SJSA1 (cell line): ENCODE measurements around the gene CEP164. TPM values are rescaled to one million over a fixed set of nuclear protein-coding genes. Genes with fewer than 3 reads are reported as not detected.
"Not testable (repeated sequence)": the region's sequence is repeated elsewhere in the genome, so short reads cannot be mapped to it uniquely, and the experiment has no call there.

Experiments used
- DNase-seq, 2 experiments: peaks; one replicate each; pipeline ENCODE4 v3.0.0-alpha.2; 2015 to 2020; ENCODE audit warnings: low spot score in 2 of 2, low read depth in 1 of 2
- H3K27ac ChIP-seq: fragments of 250-450 bp; sonication (Bioruptor Pico); 2 replicates; pipeline ENCODE4 v1.5.1; 2020; ENCODE audit warnings: mild to moderate bottlenecking, moderate library complexity
- H3K27me3 ChIP-seq: fragments of 250-450 bp; sonication (Bioruptor Pico); replicated peaks from 2 replicates; pipeline ENCODE4 v1.5.1; 2020; ENCODE audit warnings: mild to moderate bottlenecking, moderate library complexity
- H3K36me3 ChIP-seq: fragments of 250-450 bp; sonication (Bioruptor Pico); 2 replicates; pipeline ENCODE4 v1.5.1; 2020; ENCODE audit warnings: mild to moderate bottlenecking
- H3K4me1 ChIP-seq: fragments of 250-450 bp; sonication (Bioruptor Pico); replicated peaks from 2 replicates; pipeline ENCODE4 v1.6.1; 2021; ENCODE audit warnings: mild to moderate bottlenecking
- H3K4me3 ChIP-seq: fragments of 250-450 bp; sonication (Bioruptor Pico); 2 replicates; pipeline ENCODE4 v1.5.1; 2020; ENCODE audit warnings: mild to moderate bottlenecking
- H3K9me3 ChIP-seq: fragments of 250-450 bp; sonication (Bioruptor Pico); replicated peaks from 2 replicates; pipeline ENCODE4 v1.5.1; 2020; ENCODE audit warnings: mild to moderate bottlenecking
- total RNA-seq: library from RNA; depleted of rRNA; stranded (reverse); fragments of >200 nt; shearing (Covaris generic); gene quantifications from 2 replicates; pipeline ENCODE4 v1.2.3, GENCODE V29; 2014

Gene CEP164
- total RNA-seq, 1 experiment from 2014 or later, result 24.8 TPM

- Histone ChIP-seq H3K36me3 (no peaks in the 10 kb centered on the region), H3K27me3 (no peaks in the 10 kb centered on the region), H3K4me3 (no peak overlapping the region), H3K27ac (no peak overlapping the region), H3K9me3 (no peaks in the 10 kb centered on the region), H3K4me1 (no peaks in the 10 kb centered on the region)
- no peak for DNase-seq
Measured at GRCh38 chr11:117384045-117384444, 56.4 kb downstream of the CEP164 start.

GRCh38 chr11:117385471-117385870 is 57.8 kb downstream of the CEP164 start:
- Histone ChIP-seq H3K27me3 (no peaks in the 10 kb centered on the region), H3K4me1 (peaks cover 4% of the 10 kb centered on the region; the same call in 1 of the 2 replicates), H3K36me3 (no peaks in the 10 kb centered on the region), H3K4me3 (no peak overlapping the region), H3K9me3 (no peaks in the 10 kb centered on the region), H3K27ac (no peak overlapping the region)
- DNase-seq, result no peak

DNA sequence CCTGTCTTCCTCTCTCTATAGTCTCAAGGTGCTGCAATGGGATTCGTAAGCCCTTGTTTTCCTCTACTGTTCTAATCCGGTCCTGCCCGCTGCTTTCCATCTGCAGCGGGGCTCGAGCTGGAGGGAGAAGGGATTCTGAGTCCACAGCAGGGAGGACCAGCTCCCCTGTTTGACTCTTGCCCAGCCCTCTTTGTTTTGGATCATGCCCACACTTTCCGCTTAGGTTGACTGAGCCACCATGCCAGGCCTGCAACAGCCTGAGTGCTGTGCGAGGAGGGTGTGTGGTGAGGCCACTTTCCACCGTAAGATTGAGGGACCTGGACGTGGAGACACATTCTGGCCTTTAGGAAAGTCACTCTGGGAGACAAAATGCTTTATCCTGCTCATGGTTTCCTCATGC is 58.3 kb downstream of the CEP164 start:
- Histone ChIP-seq H3K27ac (no peak overlapping the region), H3K27me3 (no peaks in the 10 kb centered on the region), H3K4me1 (peaks cover 4% of the 10 kb centered on the region; the same call in 1 of the 2 replicates), H3K36me3 (no peaks in the 10 kb centered on the region), H3K9me3 (no peaks in the 10 kb centered on the region), H3K4me3 (no peak overlapping the region)
- no peak for DNase-seq

GRCh38 chr11:117387992-117388755 is 60.5 kb downstream of the CEP164 start:
- Histone ChIP-seq H3K27me3 (no peaks in the 10 kb centered on the region), H3K27ac (no peak overlapping the region), H3K9me3 (no peaks in the 10 kb centered on the region), H3K4me1 (peaks cover 4% of the 10 kb centered on the region; the same call in 1 of the 2 replicates), H3K36me3 (peaks cover 7% of the 10 kb centered on the region; the same call in 1 of the 2 replicates), H3K4me3 (no peak overlapping the region)
- DNase-seq, result no peak

DNA sequence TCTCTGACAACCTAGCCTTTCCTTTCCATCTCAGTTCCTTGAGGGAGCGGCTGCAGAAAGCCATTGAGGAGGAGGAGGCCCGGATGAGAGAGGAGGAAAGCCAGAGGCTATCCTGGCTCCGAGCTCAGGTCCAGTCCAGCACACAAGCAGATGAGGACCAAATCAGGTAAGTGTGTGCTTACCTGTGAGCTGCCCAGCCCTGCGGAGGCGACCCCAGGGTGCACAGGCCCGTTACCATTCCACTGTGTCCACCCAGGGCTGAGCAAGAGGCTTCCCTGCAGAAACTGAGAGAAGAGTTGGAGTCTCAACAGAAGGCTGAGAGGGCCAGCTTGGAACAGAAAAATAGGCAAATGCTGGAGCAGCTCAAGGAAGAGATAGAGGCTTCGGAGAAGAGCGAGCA is 63.1 kb downstream of the CEP164 start:
- DNase-seq, result no peak
- H3K4me3 ChIP-seq, result no peak overlapping the region
- H3K27me3 ChIP-seq, result no peaks in the 10 kb centered on the region
- H3K4me1 ChIP-seq, result peaks cover 4% of the 10 kb centered on the region; the same call in 1 of the 2 replicates
- H3K36me3 ChIP-seq, result peaks cover 7% of the 10 kb centered on the region; the same call in 1 of the 2 replicates
- no peaks in the 10 kb centered on the region for H3K9me3 ChIP-seq
- no peak overlapping the region for H3K27ac ChIP-seq

- Histone ChIP-seq H3K27ac (no peak overlapping the region), H3K4me3 (no peak overlapping the region), H3K36me3 (peaks cover 7% of the 10 kb centered on the region; the same call in 1 of the 2 replicates), H3K4me1 (peaks cover 4% of the 10 kb centered on the region; the same call in 1 of the 2 replicates), H3K9me3 (no peaks in the 10 kb centered on the region), H3K27me3 (no peaks in the 10 kb centered on the region)
- no peak for DNase-seq
Measured at GRCh38 chr11:117391181-117391580, 63.5 kb downstream of the CEP164 start.

- no peaks in the 10 kb centered on the region for H3K27me3 ChIP-seq
- H3K9me3 ChIP-seq, result no peaks in the 10 kb centered on the region
- H3K36me3 ChIP-seq, result peaks cover 10% of the 10 kb centered on the region; the same call in 1 of the 2 replicates
Measured at GRCh38 chr11:117392001-117392690, 64.5 kb downstream of the CEP164 start.

DNA sequence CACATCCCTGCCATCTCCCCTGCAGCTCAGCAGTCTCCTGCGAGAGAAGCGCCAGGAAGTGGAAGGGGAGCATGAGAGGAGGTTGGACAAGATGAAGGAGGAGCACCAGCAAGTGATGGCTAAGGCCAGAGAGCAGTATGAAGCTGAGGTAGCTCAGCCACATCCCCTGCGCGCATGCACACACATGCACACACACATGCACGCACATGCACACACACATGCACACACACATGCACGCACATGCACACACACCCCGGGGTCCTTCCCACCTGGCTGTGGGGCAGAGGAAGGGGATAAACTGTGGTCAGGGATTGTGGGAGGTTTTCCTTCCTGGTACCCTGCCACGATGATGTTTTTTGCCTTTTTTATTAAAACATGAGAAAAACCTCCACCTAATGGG is 65.3 kb downstream of the CEP164 start:
- H3K4me1 ChIP-seq, result peaks cover 4% of the 10 kb centered on the region; the same call in 1 of the 2 replicates
- no peak overlapping the region for H3K27ac ChIP-seq
- H3K4me3 ChIP-seq, result no peak overlapping the region
- H3K36me3 ChIP-seq, result peaks cover 10% of the 10 kb centered on the region; the same call in 1 of the 2 replicates
- DNase-seq, result no peak
- H3K27me3 ChIP-seq, result no peaks in the 10 kb centered on the region
- H3K9me3 ChIP-seq, result no peaks in the 10 kb centered on the region

More at GRCh38 chr11:117392001-117392690, 64.5 kb downstream of the CEP164 start:
- no peak for DNase-seq
- no peak overlapping the region for H3K4me3 ChIP-seq
- no peak overlapping the region for H3K27ac ChIP-seq
- peaks cover 4% of the 10 kb centered on the region; the same call in 1 of the 2 replicates for H3K4me1 ChIP-seq

DNA sequence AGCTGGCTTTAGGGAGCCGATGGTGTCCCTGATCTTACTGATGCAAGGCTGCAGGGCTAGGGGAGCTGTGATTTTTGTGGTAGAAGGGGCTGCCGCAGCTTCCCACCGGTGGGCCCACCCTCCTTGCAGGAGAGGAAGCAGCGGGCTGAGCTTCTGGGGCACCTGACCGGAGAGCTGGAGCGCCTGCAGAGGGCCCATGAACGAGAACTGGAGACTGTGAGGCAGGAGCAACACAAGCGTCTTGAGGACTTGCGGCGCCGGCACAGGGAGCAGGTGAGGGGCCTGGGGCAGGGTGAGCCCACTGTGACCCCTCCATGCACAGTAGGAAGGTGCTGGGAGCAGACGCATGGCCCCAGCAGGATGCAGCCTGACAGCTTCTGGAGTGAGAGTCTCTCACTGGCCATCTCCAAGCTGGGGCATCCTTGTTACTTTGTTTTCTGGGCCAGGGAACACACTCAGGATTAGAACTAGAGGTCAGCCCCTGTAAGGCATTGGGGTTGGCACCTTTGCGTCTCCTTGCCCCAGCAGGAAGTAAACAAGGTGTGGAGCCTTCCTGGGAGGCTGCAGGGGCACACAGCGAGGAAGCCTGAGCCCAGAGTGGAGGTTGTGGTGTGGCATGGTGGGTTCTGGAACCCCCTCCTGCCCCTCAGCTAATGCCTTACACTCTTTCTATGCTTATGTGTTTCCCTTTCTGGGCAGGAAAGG is 66.7 kb downstream of the CEP164 start:
- H3K27me3 ChIP-seq, result no peaks in the 10 kb centered on the region
- H3K4me1 ChIP-seq, result peaks cover 2% of the 10 kb centered on the region; the same call in 1 of the 2 replicates
- H3K36me3 ChIP-seq, result peaks cover 10% of the 10 kb centered on the region; the same call in 1 of the 2 replicates
- H3K27ac ChIP-seq, result no peak overlapping the region
- H3K9me3 ChIP-seq, result no peaks in the 10 kb centered on the region
- no peak for DNase-seq
- H3K4me3 ChIP-seq, result no peak overlapping the region

GRCh38 chr11:117395476-117395875 is 67.8 kb downstream of the CEP164 start:
- Histone ChIP-seq H3K4me1 (no peaks in the 10 kb centered on the region), H3K27ac (no peak overlapping the region), H3K9me3 (no peaks in the 10 kb centered on the region), H3K27me3 (no peaks in the 10 kb centered on the region), H3K4me3 (no peak overlapping the region), H3K36me3 (peaks cover 10% of the 10 kb centered on the region; the same call in 1 of the 2 replicates)
- no peak for DNase-seq

DNA sequence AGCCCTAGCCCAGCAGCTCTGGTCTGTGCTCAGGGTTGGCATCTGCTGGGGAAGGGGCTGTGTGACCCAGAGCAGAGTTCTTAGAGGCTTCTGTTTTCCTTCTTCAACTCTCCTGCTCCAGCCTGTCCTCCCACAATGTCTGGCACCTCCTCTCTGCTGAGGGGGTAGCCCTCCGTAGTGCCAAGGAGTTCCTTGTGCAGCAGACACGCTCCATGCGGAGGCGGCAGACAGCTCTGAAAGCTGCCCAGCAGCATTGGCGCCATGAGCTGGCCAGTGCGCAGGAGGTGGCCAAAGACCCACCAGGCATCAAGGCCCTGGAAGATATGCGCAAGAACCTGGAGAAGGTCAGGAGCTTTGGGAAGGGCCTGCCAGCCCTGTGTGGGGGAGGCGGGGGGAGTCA is 69.3 kb downstream of the CEP164 start:
- no peaks in the 10 kb centered on the region for H3K27me3 ChIP-seq
- no peak for DNase-seq
- no peak overlapping the region for H3K4me3 ChIP-seq
- H3K4me1 ChIP-seq, result no peaks in the 10 kb centered on the region
- H3K36me3 ChIP-seq, result peaks cover 10% of the 10 kb centered on the region; the same call in 1 of the 2 replicates
- H3K27ac ChIP-seq, result no peak overlapping the region
- H3K9me3 ChIP-seq, result no peaks in the 10 kb centered on the region

- H3K27ac ChIP-seq, H3K4me1 ChIP-seq, H3K27me3 ChIP-seq, H3K36me3 ChIP-seq, H3K9me3 ChIP-seq, DNase-seq, H3K4me3 ChIP-seq: not testable (repeated sequence)
Measured at GRCh38 chr11:117398618-117399017, 71.0 kb downstream of the CEP164 start.

DNA sequence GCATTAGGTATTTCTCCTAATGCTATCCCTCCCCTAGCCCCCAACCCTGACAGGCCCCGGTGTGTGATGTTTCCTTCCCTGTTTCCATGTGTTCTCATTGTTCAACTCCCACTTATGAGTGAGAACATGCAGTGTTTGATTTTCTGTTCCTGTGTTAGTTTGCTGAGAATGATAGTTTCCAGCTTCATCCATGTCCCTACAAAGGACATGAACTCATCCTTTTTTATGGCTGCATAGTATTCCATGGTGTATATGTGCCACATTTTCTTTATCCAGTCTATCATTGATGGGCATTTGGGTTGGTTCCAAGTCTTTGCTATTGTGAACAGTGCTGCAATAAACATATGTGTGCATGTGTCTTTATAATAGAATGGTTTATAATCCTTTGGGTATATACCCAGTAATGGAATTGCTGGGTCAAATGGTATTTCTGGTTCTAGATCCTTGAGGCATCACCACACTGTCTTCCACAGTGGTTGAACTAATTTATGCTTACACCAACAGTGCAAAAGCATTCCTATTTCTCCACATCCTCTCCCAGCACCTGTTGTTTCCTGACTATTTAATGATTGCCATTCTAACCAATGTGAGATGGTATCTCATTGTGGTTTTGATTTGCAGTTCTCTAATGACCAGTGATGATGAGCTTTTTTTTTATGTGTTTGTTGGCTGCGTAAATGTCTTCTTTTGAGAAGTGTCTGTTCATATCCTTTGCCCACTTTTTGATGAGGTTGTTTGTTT is 71.6 kb downstream of the CEP164 start:
- not testable (repeated sequence) for DNase-seq, H3K36me3 ChIP-seq, H3K27me3 ChIP-seq, H3K9me3 ChIP-seq, H3K4me1 ChIP-seq, H3K4me3 ChIP-seq, H3K27ac ChIP-seq
